GM19397 (cell line): ENCODE measurements around the gene RERG.

Experiments
- ATAC-seq: cut with Tn5 transposase; IDR thresholded peaks from one replicate; pipeline ENCODE4 v1.9.1; 2021; ENCODE audit warnings: mild to moderate bottlenecking, moderate library complexity; ENCODE audit not compliant: unreplicated experiment

The RERG gene, protein sequence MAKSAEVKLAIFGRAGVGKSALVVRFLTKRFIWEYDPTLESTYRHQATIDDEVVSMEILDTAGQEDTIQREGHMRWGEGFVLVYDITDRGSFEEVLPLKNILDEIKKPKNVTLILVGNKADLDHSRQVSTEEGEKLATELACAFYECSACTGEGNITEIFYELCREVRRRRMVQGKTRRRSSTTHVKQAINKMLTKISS

DNA sequence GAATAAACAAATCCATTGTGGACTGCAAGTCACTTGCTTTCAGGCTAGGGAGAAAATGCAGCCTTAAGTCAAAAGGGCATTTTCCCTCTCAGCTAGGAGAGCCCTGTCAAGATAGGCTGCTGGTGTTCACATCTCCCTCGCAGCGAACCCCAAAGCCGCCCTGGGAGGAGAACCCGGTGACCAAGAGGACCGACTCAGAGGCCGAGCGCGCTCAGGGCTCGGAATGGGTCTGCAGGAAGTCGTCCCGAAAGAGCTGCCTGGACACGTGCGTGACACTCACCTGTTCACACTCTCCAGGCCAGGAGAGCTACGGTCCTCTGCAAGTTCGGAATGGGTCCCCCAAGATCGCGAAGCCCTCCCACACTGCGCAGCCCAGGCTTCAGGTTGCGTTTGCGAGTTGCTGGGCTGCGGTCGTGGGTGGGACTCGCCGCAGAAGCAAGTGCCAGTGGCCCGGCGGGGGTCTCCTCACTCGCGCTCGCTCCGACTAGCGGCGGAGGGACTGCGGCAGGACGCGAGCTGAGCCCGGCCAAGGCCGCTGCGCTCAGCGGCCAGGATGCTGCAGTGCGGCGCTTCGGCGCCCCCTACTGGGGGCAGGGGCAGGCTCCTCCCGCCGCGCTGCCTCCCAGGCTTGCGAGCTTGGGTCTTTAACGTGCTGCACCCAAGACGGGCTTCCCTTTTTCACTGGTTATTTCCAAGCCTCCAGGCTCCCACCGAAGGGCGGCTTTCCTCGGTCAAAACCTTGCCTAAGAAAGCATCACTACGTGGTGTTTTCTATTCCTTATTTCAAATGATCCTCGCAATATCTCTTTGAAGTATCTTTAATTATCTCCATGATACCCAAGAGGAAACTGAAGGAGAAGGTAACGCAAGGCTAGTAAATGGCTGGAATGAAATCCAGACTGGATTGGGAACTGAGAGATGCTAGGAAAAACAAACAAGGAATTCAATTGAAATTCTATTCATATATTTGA, at the start of gene RERG:
RERG (minus strand) TSS at position 503 of the 971 bp plus-strand sequence. CDS start 3,928 bp downstream, outside the sequence.
- ATAC-seq: peak; percentile 92

DNA sequence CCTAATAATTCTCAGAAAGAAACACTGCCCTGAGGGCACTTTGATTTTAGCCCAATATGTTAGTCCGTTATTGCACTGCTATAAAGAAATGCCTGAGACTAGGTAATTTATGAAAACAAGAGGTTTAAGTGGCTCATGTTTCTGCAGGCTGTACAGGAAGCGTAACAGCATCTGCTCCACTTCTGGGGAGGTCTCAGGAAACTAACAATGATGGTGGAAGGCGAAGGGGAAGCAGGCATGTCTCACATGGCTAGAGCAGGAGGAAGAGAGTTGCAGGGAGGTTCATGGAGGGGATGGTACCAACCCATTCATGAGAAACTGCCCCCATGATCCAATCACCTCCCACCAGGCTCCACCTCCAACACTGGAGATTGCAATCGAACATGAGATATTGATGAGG, 49.4 kb upstream of the RERG start:
- ATAC-seq: no peak

DNA sequence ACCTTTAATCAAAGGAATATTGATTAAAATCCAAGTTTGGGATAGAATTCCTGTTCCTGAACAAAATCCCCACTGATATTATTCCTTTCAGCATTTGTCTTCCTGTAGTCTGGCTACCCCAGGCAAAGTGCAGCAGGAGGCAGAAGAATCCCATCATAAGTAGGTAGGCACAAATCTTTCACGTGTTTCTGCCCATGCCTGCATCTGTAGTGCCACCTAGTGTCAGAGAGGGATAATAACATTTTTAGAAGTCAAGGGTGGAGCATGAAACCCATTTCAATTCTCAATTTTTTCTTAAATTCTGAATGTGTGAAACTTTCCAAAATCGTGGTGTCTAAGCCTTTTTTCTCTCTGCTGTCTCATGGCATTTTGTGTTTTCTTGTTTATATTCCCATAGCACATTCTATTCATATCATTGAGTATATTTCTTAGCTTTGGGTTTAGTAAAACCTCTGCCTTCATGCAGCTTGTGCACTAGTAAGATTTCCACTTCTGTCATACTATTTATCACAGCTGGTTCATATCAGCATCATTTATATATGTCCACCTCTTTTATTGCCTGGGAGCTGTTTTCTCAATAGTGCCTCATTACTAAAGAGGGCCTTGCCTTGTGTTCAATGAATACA, 47.8 kb upstream of the RERG start:
- no peak for ATAC-seq

DNA sequence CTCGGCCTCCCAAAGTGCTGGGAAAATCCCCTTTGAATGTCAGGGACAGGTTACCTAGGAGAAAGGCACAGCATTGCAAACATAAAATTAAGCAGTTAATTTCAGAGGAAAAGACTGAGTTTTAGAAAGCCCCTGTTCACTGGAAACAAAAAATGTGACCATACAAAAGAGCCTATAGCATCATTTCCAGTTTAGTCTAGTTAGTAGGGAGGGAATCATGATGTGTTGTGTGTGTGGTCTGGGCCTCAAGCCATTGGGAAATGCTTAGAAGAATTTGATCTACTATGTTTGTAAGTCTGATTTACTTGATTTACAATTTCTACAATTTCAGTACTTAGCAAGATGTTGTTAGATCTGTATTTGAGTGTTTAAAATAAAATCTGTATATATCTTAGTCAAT, 47.1 kb upstream of the RERG start:
- no peak for ATAC-seq

DNA sequence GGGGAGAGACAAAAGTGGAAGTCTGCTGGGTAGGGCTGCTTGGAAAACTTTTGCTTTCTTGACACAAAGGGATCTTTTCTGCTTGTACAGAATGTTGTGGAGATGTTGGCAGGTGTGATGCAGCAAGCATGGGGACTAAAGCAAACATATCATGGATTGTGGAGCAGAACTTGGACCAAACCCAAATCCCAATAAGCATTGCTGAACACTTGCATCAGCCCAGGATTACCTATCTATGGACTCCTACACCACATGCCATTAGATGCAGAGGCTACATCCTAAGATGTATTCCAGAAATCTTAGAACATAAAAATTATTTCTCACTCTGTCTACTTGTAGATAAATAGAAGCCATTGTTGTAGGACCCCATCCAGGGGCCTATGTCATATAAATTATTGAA, 44.7 kb upstream of the RERG start:
- ATAC-seq: no peak

DNA sequence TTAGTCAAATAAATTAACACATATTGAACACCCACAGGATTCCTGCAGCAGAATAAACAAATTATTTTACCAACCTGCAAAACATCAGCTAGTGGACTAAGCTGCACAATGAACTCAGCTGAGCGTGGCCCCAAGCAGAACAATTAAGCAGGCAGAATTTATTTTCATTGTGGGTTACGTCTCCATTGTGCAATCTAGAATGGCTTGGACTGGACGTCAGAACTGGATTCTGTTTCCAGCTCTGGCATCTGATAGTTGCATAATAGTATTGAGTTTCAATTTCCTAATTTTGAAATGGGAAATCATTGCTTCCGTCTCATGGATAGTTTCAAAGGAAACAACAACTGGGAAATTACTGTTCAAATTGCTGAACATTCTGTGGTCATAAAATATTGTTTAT, 35.5 kb upstream of the RERG start:
- ATAC-seq: no peak

DNA sequence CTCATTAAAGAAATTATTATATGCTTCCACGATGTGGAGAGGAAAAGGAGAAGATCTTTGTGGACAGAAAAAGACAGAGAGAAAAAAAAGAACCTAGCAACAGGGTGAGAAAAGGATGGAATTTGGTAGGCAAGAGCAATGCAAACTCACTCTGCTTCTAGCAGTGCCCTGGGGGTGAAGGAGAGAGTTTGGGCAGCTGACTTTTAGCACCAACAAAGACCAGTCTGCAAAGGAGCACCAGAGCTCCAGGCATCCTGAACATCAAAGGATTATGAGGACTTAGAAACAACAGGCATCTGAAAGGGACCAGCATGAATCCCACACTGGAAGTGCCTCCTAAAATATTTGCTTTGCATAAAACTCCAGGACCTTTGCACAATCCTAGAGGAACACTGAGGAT, 32.8 kb upstream of the RERG start:
- no peak for ATAC-seq

DNA sequence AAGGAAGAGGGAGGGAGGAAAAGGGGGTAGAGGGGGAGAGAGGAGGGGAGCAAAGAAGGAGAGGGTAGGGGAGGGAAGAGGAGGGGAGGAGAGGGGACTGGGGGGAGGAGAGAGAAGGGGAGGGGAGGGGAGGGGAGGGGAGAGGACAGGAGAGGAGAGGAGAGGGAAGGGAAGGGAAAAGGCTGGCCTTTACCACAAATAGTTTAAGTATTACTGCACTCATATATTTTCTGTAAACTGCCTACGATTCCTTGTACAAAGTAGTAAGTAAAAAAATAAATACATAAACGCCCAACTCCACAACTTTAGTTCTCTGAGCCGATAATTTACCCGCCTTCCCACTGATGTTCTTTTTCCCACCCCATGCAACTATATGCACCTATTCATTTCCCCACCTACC, 23.7 kb upstream of the RERG start:
- no peak for ATAC-seq

DNA sequence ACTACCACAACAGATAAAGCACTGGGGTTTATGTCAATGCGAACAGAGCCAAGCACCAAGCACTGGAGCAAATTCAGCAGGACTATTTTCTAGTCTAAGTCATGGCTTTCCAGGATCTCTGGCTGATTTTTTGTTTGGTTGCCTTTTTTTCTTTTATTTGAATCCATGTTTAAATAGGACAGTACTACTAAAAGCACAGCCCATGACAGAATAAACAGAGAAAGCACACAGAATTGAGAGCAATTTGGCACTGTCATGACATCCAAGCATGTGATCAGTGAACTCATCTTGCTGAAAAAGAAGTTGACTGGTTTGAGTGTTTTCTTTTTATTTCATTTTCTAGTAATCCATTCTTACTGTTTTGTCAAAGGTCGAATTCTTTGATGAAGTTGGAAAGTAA, 23.1 kb upstream of the RERG start:
- ATAC-seq: no peak

DNA sequence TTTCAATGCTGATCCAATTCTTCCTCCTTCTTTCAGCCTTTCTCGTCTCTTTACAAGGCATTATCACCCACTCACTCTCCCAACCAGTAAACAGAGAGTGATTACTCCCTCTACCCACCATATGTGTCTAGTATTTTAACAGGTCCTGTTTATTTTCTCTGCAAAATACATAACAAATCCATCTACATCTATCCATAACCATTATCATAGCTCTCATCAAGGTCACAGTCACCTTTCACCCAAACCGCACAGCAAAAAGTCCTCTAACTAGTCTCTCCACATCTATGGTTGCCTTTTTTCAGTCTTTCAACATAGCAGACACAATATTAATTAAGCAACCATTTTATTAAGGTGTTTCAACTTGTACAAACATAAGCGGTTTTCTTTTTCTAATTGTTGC, 21.9 kb upstream of the RERG start:
- no peak for ATAC-seq

DNA sequence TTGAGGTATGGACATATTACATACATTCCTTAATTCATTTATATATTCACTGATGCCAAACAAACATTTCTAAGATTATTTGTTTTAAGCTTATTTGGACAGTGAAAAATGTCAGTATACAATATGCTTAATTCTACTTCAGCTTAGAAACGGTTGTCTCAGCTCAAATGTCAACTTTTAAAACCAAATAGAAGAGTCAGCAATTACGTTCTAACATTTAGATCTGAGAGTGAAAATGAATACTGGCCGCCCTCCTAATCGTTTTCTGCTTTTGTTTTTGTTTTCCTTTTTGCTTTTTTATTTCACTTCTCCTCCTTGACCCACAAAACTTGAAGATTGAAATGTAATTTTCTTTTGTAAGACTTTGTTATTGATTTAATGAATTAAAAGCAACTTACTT, 19.7 kb upstream of the RERG start:
- no peak for ATAC-seq

DNA sequence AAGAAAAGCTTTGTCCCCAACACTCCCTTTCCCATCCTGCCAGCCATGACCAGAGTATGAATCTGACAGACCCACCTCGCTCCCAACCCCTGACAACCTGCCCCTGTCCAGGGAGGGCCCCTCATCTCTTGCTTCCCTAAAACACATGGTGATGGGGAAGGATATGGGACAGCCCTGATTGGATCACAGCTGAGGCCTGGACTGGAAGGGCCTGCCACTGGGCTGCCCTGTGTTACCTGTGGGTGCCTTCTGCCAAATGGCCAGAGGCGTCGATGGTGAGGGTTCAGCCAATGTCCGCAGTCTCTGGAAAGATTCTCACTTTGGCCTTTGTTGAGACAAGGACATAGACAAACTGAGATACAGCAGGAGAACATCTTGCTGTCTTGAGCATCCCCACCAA, 13.3 kb upstream of the RERG start:
- ATAC-seq: no peak

DNA sequence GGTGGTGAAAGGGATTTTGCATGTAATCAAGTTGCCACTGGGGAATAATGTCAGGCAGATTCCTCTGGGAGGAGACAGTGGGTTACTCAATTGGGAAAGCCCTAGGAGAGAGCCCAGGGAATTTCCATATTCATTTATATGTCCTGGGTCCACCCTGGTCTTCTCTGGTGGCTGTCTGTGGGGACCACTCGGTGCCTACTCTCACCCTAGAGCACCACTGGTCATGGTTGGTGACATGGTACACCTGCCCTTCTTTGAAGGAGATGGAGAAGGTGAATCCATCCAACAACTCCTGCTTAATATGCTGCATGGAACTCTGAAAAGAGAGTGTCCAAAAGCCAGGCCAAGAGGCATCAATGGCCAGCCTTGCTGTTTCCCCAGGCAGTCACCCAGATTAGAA, 12.8 kb upstream of the RERG start:
- ATAC-seq: no peak

DNA sequence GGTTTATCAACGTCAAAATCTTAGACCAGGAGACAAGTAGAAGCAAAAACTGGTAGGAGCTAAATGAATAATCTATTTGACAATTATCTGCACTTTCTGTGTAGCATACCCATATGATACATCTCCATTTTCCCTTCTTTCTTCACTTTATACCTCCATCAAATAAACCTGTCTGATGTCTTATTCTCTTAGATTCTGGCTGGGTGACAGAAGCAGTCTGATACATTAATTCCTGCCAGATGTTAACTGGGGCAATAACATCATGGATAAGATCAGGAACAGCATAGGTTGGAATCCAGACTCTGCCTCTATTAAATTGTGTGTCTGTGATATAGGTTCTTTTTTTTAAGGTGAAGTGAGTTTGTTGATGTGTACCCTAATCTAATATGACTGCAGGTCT, 11.7 kb upstream of the RERG start:
- ATAC-seq: no peak

DNA sequence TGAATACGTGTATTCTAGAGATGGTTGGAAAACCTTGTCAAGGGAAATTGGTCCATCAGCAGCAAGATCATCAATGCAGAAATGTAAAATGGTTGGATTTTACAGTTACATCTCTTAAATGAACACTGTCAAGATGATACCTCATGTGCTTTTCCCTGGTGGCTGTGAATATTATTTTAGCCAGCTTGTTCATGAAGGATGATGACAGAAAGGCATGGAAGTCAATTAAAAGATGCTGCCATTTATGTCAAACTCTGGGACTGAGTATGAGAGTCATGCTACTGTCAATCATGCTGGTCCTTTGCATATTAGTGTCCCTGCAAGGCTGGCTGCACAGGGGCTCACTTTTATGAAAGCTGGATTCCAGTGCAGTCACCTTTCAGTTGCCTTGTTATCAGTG, 10.3 kb upstream of the RERG start:
- ATAC-seq: no peak

DNA sequence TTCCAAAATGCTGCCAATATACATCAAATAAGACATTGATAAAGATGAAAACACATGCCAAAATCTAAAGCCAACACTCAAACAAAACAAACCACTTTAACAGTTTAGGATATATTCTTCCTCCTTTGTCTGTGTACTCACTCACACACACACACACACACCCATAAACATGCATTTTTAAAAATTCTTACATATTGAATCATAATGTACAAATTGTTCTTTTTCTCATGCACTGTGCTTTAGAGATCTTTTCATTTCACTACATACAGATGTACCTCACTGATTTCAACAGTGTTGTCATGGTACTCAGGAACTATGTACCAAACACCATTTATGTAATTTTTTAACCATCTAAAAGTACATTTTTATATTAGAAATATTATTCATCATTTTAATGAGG, 9.5 kb upstream of the RERG start:
- no peak for ATAC-seq

DNA sequence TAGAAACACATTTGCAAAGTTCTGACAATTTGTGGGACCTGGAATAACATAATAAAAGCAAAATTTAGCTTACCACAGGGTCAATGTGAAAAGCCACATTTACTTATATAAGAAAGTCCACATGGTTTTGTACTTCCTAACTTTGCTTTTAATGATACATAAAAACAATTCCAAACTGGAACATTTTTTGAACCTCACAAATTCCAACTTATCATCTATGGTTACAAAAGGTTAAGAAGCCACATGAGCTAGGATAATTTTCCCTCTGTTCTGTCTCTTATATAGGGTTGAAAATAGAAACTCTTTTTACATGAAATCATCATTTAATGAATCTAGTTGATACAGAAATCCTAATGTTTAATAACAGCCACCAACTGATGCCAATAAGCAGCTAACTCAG, 8.9 kb upstream of the RERG start:
- ATAC-seq: no peak

DNA sequence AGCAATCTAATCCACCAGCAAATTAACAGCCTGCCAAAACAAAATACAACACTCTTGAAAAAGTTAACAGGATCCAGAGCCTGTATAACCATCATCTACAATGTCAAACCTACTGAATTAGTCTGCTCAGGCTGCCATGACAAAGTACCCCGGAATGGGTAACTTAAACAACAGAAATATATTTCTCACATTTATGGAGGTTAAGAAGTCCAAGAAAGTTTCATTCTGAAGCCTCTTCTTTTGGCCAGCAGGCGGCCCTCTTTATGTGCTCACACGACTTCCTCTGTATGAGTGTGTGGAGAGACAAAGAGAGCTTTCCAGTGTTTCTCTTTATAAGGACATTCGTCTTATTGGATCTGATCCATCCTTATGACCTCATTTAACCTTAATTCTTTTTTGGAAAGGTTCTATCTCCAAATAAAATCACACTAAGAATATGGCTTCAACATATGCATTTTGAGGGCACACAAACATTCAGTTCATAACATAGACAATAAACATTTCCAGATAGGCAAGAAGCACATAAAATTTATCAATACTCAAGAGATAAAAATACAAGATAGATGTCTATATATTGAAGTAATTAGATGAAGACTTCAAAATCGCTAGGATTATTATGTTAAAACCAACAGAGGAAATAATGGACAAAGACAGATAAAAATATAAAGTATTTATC, 5.9 kb upstream of the RERG start:
- no peak for ATAC-seq

DNA sequence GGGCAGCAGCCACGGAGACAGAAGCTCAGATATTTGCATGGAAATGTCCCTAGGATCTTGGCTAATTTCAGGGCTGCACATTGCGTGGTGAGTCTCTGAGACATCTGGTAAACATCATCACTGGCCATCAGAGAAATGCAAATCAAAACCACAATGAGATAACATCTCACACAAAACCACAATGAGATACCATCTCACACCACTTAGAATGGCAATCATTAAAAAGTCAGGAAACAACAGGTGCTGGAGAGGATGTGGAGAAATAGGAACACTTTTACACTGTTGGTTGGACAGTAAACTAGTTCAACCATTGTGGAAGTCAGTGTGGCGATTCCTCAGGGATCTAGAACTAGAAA, 4.6 kb upstream of the RERG start:
- peak; percentile 56 for ATAC-seq

DNA sequence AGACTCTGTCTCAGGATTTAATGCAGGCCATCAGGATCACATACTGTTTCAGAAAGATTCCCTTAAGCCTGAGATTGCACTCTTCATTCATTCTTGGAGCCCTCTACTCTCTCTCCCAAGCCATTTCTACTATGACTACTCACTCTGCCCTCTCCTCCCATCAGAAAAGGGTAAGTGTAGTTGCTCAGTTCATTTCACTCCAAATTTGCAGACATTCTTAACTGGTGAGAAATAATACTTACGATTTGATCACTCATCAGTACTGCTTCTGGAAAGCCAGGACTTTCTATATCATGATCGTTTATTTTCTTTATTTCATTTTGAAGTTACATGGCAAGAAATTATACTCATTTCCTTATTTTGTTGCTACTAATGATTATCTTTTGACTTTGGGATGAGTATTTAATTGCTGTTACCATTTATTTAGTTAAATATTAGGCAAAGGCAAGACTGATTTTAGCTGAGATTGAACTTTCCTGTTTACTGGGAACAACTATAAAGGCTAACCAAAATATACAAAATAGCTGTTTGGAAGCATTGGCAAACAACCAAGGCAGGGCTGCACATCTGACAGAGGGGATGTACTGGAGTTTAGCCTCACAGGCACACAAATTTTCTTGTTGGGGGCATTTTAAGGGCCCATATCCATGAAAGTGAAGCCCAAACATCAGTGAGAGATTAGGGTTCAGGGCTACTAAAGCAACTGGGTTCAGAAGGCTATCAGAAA, 4.1 kb upstream of the RERG start:
- ATAC-seq: no peak

DNA sequence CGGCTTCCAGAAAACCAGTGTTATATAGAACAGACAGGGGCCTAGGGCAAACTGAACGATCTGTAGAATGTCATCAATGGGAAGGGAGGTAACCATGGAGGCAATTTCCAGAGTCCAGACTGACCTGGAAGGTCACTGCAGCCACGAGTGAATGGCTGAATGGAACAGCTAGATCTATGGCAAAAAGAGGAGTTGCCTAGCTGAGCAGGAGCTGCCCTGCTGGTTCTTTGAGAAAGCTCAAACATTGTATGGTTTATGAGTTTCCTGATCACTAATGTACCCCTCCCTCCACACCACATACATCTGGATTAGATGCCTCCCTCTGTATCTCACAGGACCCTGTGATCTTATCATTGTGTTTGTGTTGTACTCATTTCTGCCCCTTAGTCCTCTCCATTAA, 1.0 kb upstream of the RERG start:
- no peak for ATAC-seq
